Stimulated activated CD4-positive, alpha-beta T cell treated with anti-CD3 and anti-CD28 coated beads, Interleukin-12 subunit alpha, Interleukin-12 subunit beta, amount 100 ng/mL, for 24 hours (primary cell): ENCODE measurements around the gene PIEZO1.
"Not testable (repeated sequence)": the region's sequence is repeated elsewhere in the genome, so short reads cannot be mapped to it uniquely, and the experiment has no call there.

Experiments
- DNase-seq, 2 experiments: peaks; one replicate each; pipeline ENCODE4 v3.0.0-alpha.2; 2020; ENCODE audit warnings: low read depth in 2 of 2

The PIEZO1 gene

GRCh38 chr16:88785106-88785924, at the start of gene PIEZO1:
Gene PIEZO1 (minus strand): TSS chr16:88785220. CDS start chr16:88784964, 256 bp downstream.
- peak in 1 of 2 experiments; percentile 63 for DNase-seq

GRCh38 chr16:88834670-88835069, 49.6 kb upstream of the PIEZO1 start:
- no peak for DNase-seq

- no peak for DNase-seq
These were observed 48.1 kb upstream of the PIEZO1 start for GRCh38 chr16:88833086-88833485.

GRCh38 chr16:88831838-88832237, 46.8 kb upstream of the PIEZO1 start:
- no peak for DNase-seq

- DNase-seq = no peak
These were observed 45.8 kb upstream of the PIEZO1 start for GRCh38 chr16:88830783-88831182.

GRCh38 chr16:88830258-88830657, 45.2 kb upstream of the PIEZO1 start:
- DNase-seq = no peak

GRCh38 chr16:88828711-88829110, 43.7 kb upstream of the PIEZO1 start:
- no peak for DNase-seq

GRCh38 chr16:88827727-88828126, 42.7 kb upstream of the PIEZO1 start:
- DNase-seq = no peak

GRCh38 chr16:88826070-88826840, 41.2 kb upstream of the PIEZO1 start:
- no peak for DNase-seq

GRCh38 chr16:88825146-88825545, 40.1 kb upstream of the PIEZO1 start:
- DNase-seq = no peak

- DNase-seq = no peak
These were observed 39.4 kb upstream of the PIEZO1 start for GRCh38 chr16:88824256-88825077.

- DNase-seq = not testable (repeated sequence)
These were observed 38.6 kb upstream of the PIEZO1 start for GRCh38 chr16:88823646-88824045.

GRCh38 chr16:88822281-88823040, 37.4 kb upstream of the PIEZO1 start:
- no peak for DNase-seq

- DNase-seq = no peak
These were observed 36.3 kb upstream of the PIEZO1 start for GRCh38 chr16:88821168-88821850.

- no peak for DNase-seq
These were observed 35.5 kb upstream of the PIEZO1 start for GRCh38 chr16:88820385-88821025.

- DNase-seq = no peak
These were observed 34.1 kb upstream of the PIEZO1 start for GRCh38 chr16:88819126-88819525.

GRCh38 chr16:88818575-88818874, 33.5 kb upstream of the PIEZO1 start:
- no peak for DNase-seq

GRCh38 chr16:88817785-88818574, 33.0 kb upstream of the PIEZO1 start:
- no peak for DNase-seq

GRCh38 chr16:88816736-88817535, 31.9 kb upstream of the PIEZO1 start:
- no peak for DNase-seq
